ENCODE data around the gene DLEC1. TPM values are rescaled to one million over a fixed set of nuclear protein-coding genes. Genes with fewer than 3 reads are reported as not detected.
"Not testable (repeated sequence)": the region's sequence is repeated elsewhere in the genome, so short reads cannot be mapped to it uniquely, and the experiment has no call there.

The DLEC1 gene
- total RNA-seq, 1 donor from 2014 or later: under 0.01 TPM

GRCh38 chr3:38153221-38153620 is 114.2 kb downstream of the DLEC1 start:
- no peak overlapping the region for H3K27ac ChIP-seq (ENCODE audit: low read depth, low read length)
- no peak overlapping the region for H3K9ac ChIP-seq (ENCODE audit: low read depth in 1 of 3, low read length in 3 of 3)
- H3K9me3 ChIP-seq (ENCODE audit: control insufficient read depth in 3 of 3, low read length in 3 of 3): no peaks in the 10 kb centered on the region
- no peak overlapping the region for H3K4me3 ChIP-seq (ENCODE audit: low read length in 3 of 3)
- H3K36me3 ChIP-seq (ENCODE audit: control insufficient read depth in 3 of 3, insufficient read depth in 3 of 3, low read length in 3 of 3): no peaks in the 10 kb centered on the region
- H3K27me3 ChIP-seq (ENCODE audit: control insufficient read depth in 3 of 3, insufficient read depth in 3 of 3, low read length in 3 of 3): no peaks in the 10 kb centered on the region
- H3K4me1 ChIP-seq (ENCODE audit: control insufficient read depth in 3 of 3, insufficient read depth in 3 of 3, low read length in 3 of 3): no peaks in the 10 kb centered on the region

GRCh38 chr3:38154033-38154494 is 115.1 kb downstream of the DLEC1 start:
- no peaks in the 10 kb centered on the region for H3K36me3 ChIP-seq (ENCODE audit: control insufficient read depth in 3 of 3, insufficient read depth in 3 of 3, low read length in 3 of 3)
- no peaks in the 10 kb centered on the region for H3K4me1 ChIP-seq (ENCODE audit: control insufficient read depth in 3 of 3, insufficient read depth in 3 of 3, low read length in 3 of 3)
- no peaks in the 10 kb centered on the region for H3K9me3 ChIP-seq (ENCODE audit: control insufficient read depth in 3 of 3, low read length in 3 of 3)
- H3K9ac ChIP-seq (ENCODE audit: low read depth in 1 of 3, low read length in 3 of 3): no peak overlapping the region
- no peak overlapping the region for H3K27ac ChIP-seq (ENCODE audit: low read depth, low read length)
- no peak overlapping the region for H3K4me3 ChIP-seq (ENCODE audit: low read length in 3 of 3)
- H3K27me3 ChIP-seq (ENCODE audit: control insufficient read depth in 3 of 3, insufficient read depth in 3 of 3, low read length in 3 of 3): no peaks in the 10 kb centered on the region

- H3K27ac ChIP-seq (ENCODE audit: low read depth, low read length): no peak overlapping the region
- no peaks in the 10 kb centered on the region for H3K9me3 ChIP-seq (ENCODE audit: control insufficient read depth in 3 of 3, low read length in 3 of 3)
- H3K36me3 ChIP-seq (ENCODE audit: control insufficient read depth in 3 of 3, insufficient read depth in 3 of 3, low read length in 3 of 3): no peaks in the 10 kb centered on the region
- H3K27me3 ChIP-seq (ENCODE audit: control insufficient read depth in 3 of 3, insufficient read depth in 3 of 3, low read length in 3 of 3): no peaks in the 10 kb centered on the region
- H3K9ac ChIP-seq (ENCODE audit: low read depth in 1 of 3, low read length in 3 of 3): no peak overlapping the region
- H3K4me1 ChIP-seq (ENCODE audit: control insufficient read depth in 3 of 3, insufficient read depth in 3 of 3, low read length in 3 of 3): no peaks in the 10 kb centered on the region
- H3K4me3 ChIP-seq (ENCODE audit: low read length in 3 of 3): no peak overlapping the region
These were observed 115.7 kb downstream of the DLEC1 start for GRCh38 chr3:38154625-38155255.

- no peaks in the 10 kb centered on the region for H3K36me3 ChIP-seq (ENCODE audit: control insufficient read depth in 3 of 3, insufficient read depth in 3 of 3, low read length in 3 of 3)
- H3K9ac ChIP-seq (ENCODE audit: low read depth in 1 of 3, low read length in 3 of 3): no peak overlapping the region
- no peaks in the 10 kb centered on the region for H3K4me1 ChIP-seq (ENCODE audit: control insufficient read depth in 3 of 3, insufficient read depth in 3 of 3, low read length in 3 of 3)
- H3K27me3 ChIP-seq (ENCODE audit: control insufficient read depth in 3 of 3, insufficient read depth in 3 of 3, low read length in 3 of 3): no peaks in the 10 kb centered on the region
- no peaks in the 10 kb centered on the region for H3K9me3 ChIP-seq (ENCODE audit: control insufficient read depth in 3 of 3, low read length in 3 of 3)
- no peak overlapping the region for H3K4me3 ChIP-seq (ENCODE audit: low read length in 3 of 3)
- no peak overlapping the region for H3K27ac ChIP-seq (ENCODE audit: low read depth, low read length)
These were observed 116.8 kb downstream of the DLEC1 start for GRCh38 chr3:38155825-38156224.

GRCh38 chr3:38157117-38157516 is 118.1 kb downstream of the DLEC1 start:
- H3K9me3 ChIP-seq (ENCODE audit: control insufficient read depth in 3 of 3, low read length in 3 of 3): no peaks in the 10 kb centered on the region
- no peaks in the 10 kb centered on the region for H3K36me3 ChIP-seq (ENCODE audit: control insufficient read depth in 3 of 3, insufficient read depth in 3 of 3, low read length in 3 of 3)
- H3K9ac ChIP-seq (ENCODE audit: low read depth in 1 of 3, low read length in 3 of 3): no peak overlapping the region
- H3K4me3 ChIP-seq (ENCODE audit: low read length in 3 of 3): no peak overlapping the region
- H3K27ac ChIP-seq (ENCODE audit: low read depth, low read length): no peak overlapping the region
- H3K27me3 ChIP-seq (ENCODE audit: control insufficient read depth in 3 of 3, insufficient read depth in 3 of 3, low read length in 3 of 3): no peaks in the 10 kb centered on the region
- no peaks in the 10 kb centered on the region for H3K4me1 ChIP-seq (ENCODE audit: control insufficient read depth in 3 of 3, insufficient read depth in 3 of 3, low read length in 3 of 3)

GRCh38 chr3:38157595-38157994 is 118.6 kb downstream of the DLEC1 start:
- Histone ChIP-seq H3K27ac (ENCODE audit: low read depth, low read length) (no peak overlapping the region), H3K9ac (ENCODE audit: low read depth in 1 of 3, low read length in 3 of 3) (no peak overlapping the region), H3K9me3 (ENCODE audit: control insufficient read depth in 3 of 3, low read length in 3 of 3) (no peaks in the 10 kb centered on the region), H3K27me3 (ENCODE audit: control insufficient read depth in 3 of 3, insufficient read depth in 3 of 3, low read length in 3 of 3) (no peaks in the 10 kb centered on the region), H3K4me1 (ENCODE audit: control insufficient read depth in 3 of 3, insufficient read depth in 3 of 3, low read length in 3 of 3) (no peaks in the 10 kb centered on the region), H3K36me3 (ENCODE audit: control insufficient read depth in 3 of 3, insufficient read depth in 3 of 3, low read length in 3 of 3) (no peaks in the 10 kb centered on the region), H3K4me3 (ENCODE audit: low read length in 3 of 3) (no peak overlapping the region)

- Histone ChIP-seq H3K27ac (ENCODE audit: low read depth, low read length) (no peak overlapping the region), H3K27me3 (ENCODE audit: control insufficient read depth in 3 of 3, insufficient read depth in 3 of 3, low read length in 3 of 3) (no peaks in the 10 kb centered on the region), H3K9ac (ENCODE audit: low read depth in 1 of 3, low read length in 3 of 3) (no peak overlapping the region), H3K9me3 (ENCODE audit: control insufficient read depth in 3 of 3, low read length in 3 of 3) (no peaks in the 10 kb centered on the region), H3K4me1 (ENCODE audit: control insufficient read depth in 3 of 3, insufficient read depth in 3 of 3, low read length in 3 of 3) (no peaks in the 10 kb centered on the region), H3K36me3 (ENCODE audit: control insufficient read depth in 3 of 3, insufficient read depth in 3 of 3, low read length in 3 of 3) (no peaks in the 10 kb centered on the region), H3K4me3 (ENCODE audit: low read length in 3 of 3) (no peak overlapping the region)
These were observed 119.5 kb downstream of the DLEC1 start for GRCh38 chr3:38158472-38158871.

- not testable (repeated sequence) for H3K36me3 ChIP-seq (ENCODE audit: control insufficient read depth in 3 of 3, insufficient read depth in 3 of 3, low read length in 3 of 3); H3K9ac ChIP-seq (ENCODE audit: low read depth in 1 of 3, low read length in 3 of 3); H3K9me3 ChIP-seq (ENCODE audit: control insufficient read depth in 3 of 3, low read length in 3 of 3)
These were observed 121.7 kb downstream of the DLEC1 start for GRCh38 chr3:38160704-38161103.

GRCh38 chr3:38163117-38163840 is 124.3 kb downstream of the DLEC1 start:
- H3K27me3 ChIP-seq (ENCODE audit: control insufficient read depth in 3 of 3, insufficient read depth in 3 of 3, low read length in 3 of 3): no peaks in the 10 kb centered on the region
- peaks cover 11 to 14% (median 12%) of the 10 kb centered on the region in 3 donors for H3K4me1 ChIP-seq (ENCODE audit: control insufficient read depth in 3 of 3, insufficient read depth in 3 of 3, low read length in 3 of 3)
- no peaks in the 10 kb centered on the region for H3K36me3 ChIP-seq (ENCODE audit: control insufficient read depth in 3 of 3, insufficient read depth in 3 of 3, low read length in 3 of 3)
- no peak overlapping the region for H3K27ac ChIP-seq (ENCODE audit: low read depth, low read length)
- no peak overlapping the region for H3K9ac ChIP-seq (ENCODE audit: low read depth in 1 of 3, low read length in 3 of 3)
- H3K4me3 ChIP-seq (ENCODE audit: low read length in 3 of 3): no peak overlapping the region
- H3K9me3 ChIP-seq (ENCODE audit: control insufficient read depth in 3 of 3, low read length in 3 of 3): no peaks in the 10 kb centered on the region

More at GRCh38 chr3:38160704-38161103, 121.7 kb downstream of the DLEC1 start:
- H3K27me3 ChIP-seq (ENCODE audit: control insufficient read depth in 3 of 3, insufficient read depth in 3 of 3, low read length in 3 of 3); H3K27ac ChIP-seq (ENCODE audit: low read depth, low read length); H3K4me1 ChIP-seq (ENCODE audit: control insufficient read depth in 3 of 3, insufficient read depth in 3 of 3, low read length in 3 of 3); H3K4me3 ChIP-seq (ENCODE audit: low read length in 3 of 3): not testable (repeated sequence)

- H3K9me3 ChIP-seq (ENCODE audit: control insufficient read depth in 3 of 3, low read length in 3 of 3): no peaks in the 10 kb centered on the region
- peak overlapping the region; percentile 82 to 93 (median 90) for H3K4me3 ChIP-seq (ENCODE audit: low read length in 3 of 3)
- H3K36me3 ChIP-seq (ENCODE audit: control insufficient read depth in 3 of 3, insufficient read depth in 3 of 3, low read length in 3 of 3): no peaks in the 10 kb centered on the region
- peak overlapping the region; percentile 88 to 94 (median 89) for H3K9ac ChIP-seq (ENCODE audit: low read depth in 1 of 3, low read length in 3 of 3)
- H3K27me3 ChIP-seq (ENCODE audit: control insufficient read depth in 3 of 3, insufficient read depth in 3 of 3, low read length in 3 of 3): no peaks in the 10 kb centered on the region
- H3K4me1 ChIP-seq (ENCODE audit: control insufficient read depth in 3 of 3, insufficient read depth in 3 of 3, low read length in 3 of 3): peaks cover 11 to 14% (median 12%) of the 10 kb centered on the region in 3 donors
- H3K27ac ChIP-seq (ENCODE audit: low read depth, low read length): peak overlapping the region; percentile 98
These were observed 125.0 kb downstream of the DLEC1 start for GRCh38 chr3:38163841-38164642.
